ENCODE data around the gene COQ10B.

COQ10B gene

GRCh38 chr2:197502685-197503084 lies 49.3 kb downstream of the COQ10B start:
- DNase-seq, result no peak

GRCh38 chr2:197504000-197504399 lies 50.6 kb downstream of the COQ10B start:
- no peak for DNase-seq

GRCh38 chr2:197504512-197504911 lies 51.2 kb downstream of the COQ10B start:
- no peak for DNase-seq

- DNase-seq, result no peak
Measured at GRCh38 chr2:197506658-197507057, 53.3 kb downstream of the COQ10B start.

- no peak for DNase-seq
Measured at GRCh38 chr2:197513915-197514314, 60.6 kb downstream of the COQ10B start.

GRCh38 chr2:197514754-197515153 lies 61.4 kb downstream of the COQ10B start:
- no peak for DNase-seq

GRCh38 chr2:197515315-197515738 lies 62.0 kb downstream of the COQ10B start:
- DNase-seq, result no peak

GRCh38 chr2:197515739-197516392 lies 62.5 kb downstream of the COQ10B start, which contains the start of gene MOB4:
Gene MOB4, plus strand, starts transcription at chr2:197516066. Its CDS starts 21 bp downstream, at chr2:197516087.
- DNase-seq, result peak; percentile 82

GRCh38 chr2:197516393-197516761 lies 63.0 kb downstream of the COQ10B start:
- no peak for DNase-seq

GRCh38 chr2:197517150-197517549 lies 63.8 kb downstream of the COQ10B start:
- DNase-seq, result no peak

All from NCI-H2107 (cell line).